NB4 (cell line): ENCODE measurements around the gene USP46.

Source experiments
- CTCF ChIP-seq: IDR thresholded peaks from one replicate; pipeline ENCODE4 v1.5.1; 2012; ENCODE audit warnings: low read depth, low read length
- TF ChIP-seq, protein P1 (sequence below): IDR thresholded peaks from 2 replicates; pipeline ENCODE4 v1.6.1; 2011; ENCODE audit warnings: low read depth, low read length

DNA sequence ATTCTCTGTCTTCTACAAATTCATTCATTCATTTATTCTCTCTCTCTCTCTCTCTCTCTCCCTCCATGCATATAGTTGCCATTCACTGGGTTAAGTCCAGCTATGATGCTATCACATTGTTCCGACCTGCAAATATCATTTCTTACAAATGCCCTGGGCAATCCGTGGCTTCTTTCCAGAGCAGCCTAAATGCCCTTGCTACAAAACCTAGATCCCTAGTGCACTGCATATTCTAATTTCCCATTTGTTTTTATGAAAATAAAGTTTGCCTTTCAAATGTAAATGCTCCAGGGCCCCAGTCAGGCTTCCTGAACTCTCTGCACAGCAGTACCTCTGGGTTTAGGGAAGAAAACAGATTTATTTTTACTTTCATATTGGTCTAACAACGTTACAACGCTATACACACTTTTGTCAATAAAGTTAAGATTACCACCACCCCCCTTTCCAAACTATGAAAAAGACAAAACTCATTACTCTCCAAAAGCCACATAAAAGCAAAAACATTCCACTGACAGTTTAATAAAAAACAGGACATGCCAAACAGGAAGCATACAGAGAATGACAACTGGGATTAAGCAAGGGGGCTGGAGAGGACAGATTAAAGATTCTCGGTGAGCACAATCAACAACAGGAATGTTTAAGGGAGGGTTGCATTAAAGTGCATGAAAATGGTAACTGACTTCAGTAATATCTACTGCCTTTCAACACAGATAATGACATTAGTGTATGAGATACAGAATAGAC lies 104.3 kb downstream of the USP46 start:
- TF ChIP-seq, protein P1, sequence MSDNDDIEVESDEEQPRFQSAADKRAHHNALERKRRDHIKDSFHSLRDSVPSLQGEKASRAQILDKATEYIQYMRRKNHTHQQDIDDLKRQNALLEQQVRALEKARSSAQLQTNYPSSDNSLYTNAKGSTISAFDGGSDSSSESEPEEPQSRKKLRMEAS = no peak
- TF ChIP-seq CTCF = no peak
